GM23248 (cell line): Measurements from ENCODE around the gene CCBE1. TPM values are rescaled to one million over a fixed set of nuclear protein-coding genes. Genes with fewer than 3 reads are reported as not detected.

Experiments used
- DNase-seq: peaks from one replicate; pipeline ENCODE4 v3.0.0-alpha.2; 2015
- H2AFZ ChIP-seq: fragments of 200-600 bp; sonication (generic); 2 replicates; pipeline ENCODE4 v1.6.1; 2016; ENCODE audit warnings: antibody characterized with exemption
- H3F3A ChIP-seq: fragments of 200-600 bp; sonication (generic); 2 replicates; pipeline ENCODE4 v1.6.1; 2016; ENCODE audit warnings: mild to moderate bottlenecking, antibody characterized with exemption, mixed run types; ENCODE audit not compliant: insufficient read depth
- H3K27ac ChIP-seq: fragments of 200-600 bp; sonication (generic); 2 replicates; pipeline ENCODE4 v1.5.1; 2016; ENCODE audit warnings: mild to moderate bottlenecking
- H3K27me3 ChIP-seq: fragments of 200-600 bp; sonication (generic); replicated peaks from 2 replicates; pipeline ENCODE4 v1.6.1; 2016; ENCODE audit warnings: mild to moderate bottlenecking; ENCODE audit not compliant: insufficient read depth
- H3K36me3 ChIP-seq: fragments of 200-600 bp; sonication (generic); 2 replicates; pipeline ENCODE4 v1.6.1; 2016; ENCODE audit warnings: low read depth, mild to moderate bottlenecking
- H3K4me1 ChIP-seq: fragments of 200-600 bp; sonication (generic); 2 replicates; pipeline ENCODE4 v1.6.1; 2016; ENCODE audit warnings: mild to moderate bottlenecking; ENCODE audit not compliant: insufficient read depth
- H3K4me2 ChIP-seq: fragments of 200-600 bp; sonication (generic); one replicate; pipeline ENCODE4 v1.6.1; 2016; ENCODE audit warnings: mild to moderate bottlenecking; ENCODE audit not compliant: unreplicated experiment
- H3K4me3 ChIP-seq: fragments of 200-600 bp; sonication (generic); 2 replicates; pipeline ENCODE4 v1.5.1; 2016; ENCODE audit warnings: mild to moderate bottlenecking
- H3K79me2 ChIP-seq: fragments of 200-600 bp; sonication (generic); 2 replicates; pipeline ENCODE4 v1.6.1; 2016; ENCODE audit warnings: mild to moderate bottlenecking; ENCODE audit not compliant: insufficient read depth
- H3K9ac ChIP-seq: fragments of 200-600 bp; sonication (generic); 2 replicates; pipeline ENCODE4 v1.6.1; 2016; ENCODE audit warnings: mild to moderate bottlenecking
- H3K9me2 ChIP-seq: fragments of 200-600 bp; sonication (generic); 2 replicates; pipeline ENCODE4 v1.6.1; 2016; ENCODE audit warnings: mixed run types, mild to moderate bottlenecking, moderate library complexity; ENCODE audit not compliant: insufficient read depth
- H3K9me3 ChIP-seq: fragments of 200-600 bp; sonication (generic); one replicate; pipeline ENCODE4 v1.6.1; 2017; ENCODE audit warnings: low read depth
- H4K20me1 ChIP-seq: fragments of 200-600 bp; sonication (generic); 2 replicates; pipeline ENCODE4 v1.6.0; 2016; ENCODE audit not compliant: insufficient read depth
- EZH2 ChIP-seq: fragments of 200-600 bp; sonication (generic); IDR thresholded peaks from 2 replicates; pipeline ENCODE4 v1.6.1; 2018; ENCODE audit warnings: antibody characterized with exemption, mild to moderate bottlenecking; ENCODE audit not compliant: insufficient read depth, poor library complexity, severe bottlenecking
- EZH2phosphoT487 ChIP-seq: fragments of 200-600 bp; sonication (generic); IDR thresholded peaks from 2 replicates; pipeline ENCODE4 v1.6.1; 2018; ENCODE audit warnings: antibody characterized with exemption, moderate library complexity, mild to moderate bottlenecking, low read depth; ENCODE audit not compliant: insufficient read depth
- WGBS, 2 experiments: methylation state at CpG; one replicate each; pipeline ENCODE4 v1.1.6; 2015 to 2017; ENCODE audit warnings: low lambda C conversion rate in 2 of 2, low coverage in 1 of 2; ENCODE audit errors: missing lambda C conversion rate in 2 of 2; 5-methylcytosine and 5-hydroxymethylcytosine counted together
- in situ Hi-C: fragments of 300-500 bp; cut with MboI; formaldehyde crosslinking; loops from 2 replicates; pipeline ENCODE4 v1.15.0; 2020
- polyA plus RNA-seq: library from polyadenylated mRNA; unstranded; fragments of >200 nt; fragmentation: Nextera tagmentation; extraction: Ambion mirVana; gene quantifications from 2 replicates; pipeline ENCODE4 v1.2.1, GENCODE V29; 2016
- total RNA-seq: library from RNA; depleted of rRNA; stranded (reverse); fragments of >200 nt; shearing (Covaris generic); gene quantifications from 2 replicates; pipeline ENCODE4 v1.2.3, GENCODE V29; 2014

Gene CCBE1
- total and polyA plus RNA-seq, 2 experiments from 2014 or later = 16.6 to 33.6 TPM

DNA sequence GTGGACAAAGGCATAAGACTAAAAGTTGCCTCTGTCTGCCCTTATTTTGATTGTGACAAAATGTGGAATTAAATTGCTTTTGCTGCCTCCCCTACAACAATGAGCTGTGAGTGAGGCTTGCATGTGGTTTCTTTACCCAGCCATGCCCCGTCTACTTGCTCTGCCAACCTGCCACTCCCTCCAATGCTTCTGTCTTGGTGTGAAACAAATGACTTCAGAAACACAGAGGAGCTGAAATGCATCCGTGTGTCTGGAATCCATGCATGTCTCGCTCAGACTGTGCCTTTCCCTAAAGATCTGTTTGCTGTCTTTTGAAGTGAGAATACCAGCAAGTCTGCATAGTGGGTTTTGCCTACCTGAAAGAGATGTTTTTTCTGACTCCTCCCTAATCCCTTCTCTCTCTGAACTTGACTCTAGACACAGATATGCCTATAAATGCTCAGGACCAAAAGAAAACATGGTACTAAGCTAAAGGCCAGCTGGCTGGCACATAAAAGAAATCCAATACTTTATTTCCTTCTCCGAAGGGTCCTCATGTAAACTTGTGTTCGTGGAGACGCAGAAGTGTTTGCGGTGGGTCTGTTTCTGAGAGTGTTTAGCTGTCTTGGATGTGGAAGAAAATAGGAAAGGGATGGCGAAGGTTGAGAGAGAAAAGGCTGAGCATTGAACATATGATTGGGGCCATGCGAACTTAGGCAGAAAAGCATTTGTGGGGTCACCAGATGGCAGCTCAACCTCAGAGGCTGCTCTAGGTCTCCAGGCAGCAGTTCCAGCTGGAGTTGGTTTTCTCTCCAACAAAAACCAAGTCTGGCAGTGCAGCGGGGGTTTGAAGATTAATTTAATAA lies 120.5 kb downstream of the CCBE1 start:
- Histone ChIP-seq H3K9me3 (no peaks in the 10 kb centered on the region), H3K27ac (no peak overlapping the region), H4K20me1 (0 out of 2 replicates have a peak, but pooled peaks cover 8% of the 10 kb centered on the region), H3K27me3 (no peaks in the 10 kb centered on the region), H2AFZ (no peak overlapping the region), H3K9me2 (no peaks in the 10 kb centered on the region), H3K4me2 (no peak overlapping the region), H3K4me3 (no peak overlapping the region), H3K79me2 (peaks cover 23% of the 10 kb centered on the region; the same call in 1 of the 2 replicates), H3K4me1 (no peaks in the 10 kb centered on the region), H3K36me3 (no peaks in the 10 kb centered on the region), H3F3A (no peaks in the 10 kb centered on the region), H3K9ac (no peak overlapping the region)
- in situ Hi-C loops = no loop called here
- TF ChIP-seq EZH2phosphoT487 = no peak
- TF ChIP-seq EZH2 = no peak
- 64 to 65% methylated on average over 10 of the region's 10 CpGs for WGBS, 2 experiments
- no peak for DNase-seq

- Histone ChIP-seq H3K79me2 (peaks cover 23% of the 10 kb centered on the region; the same call in 1 of the 2 replicates), H3K9me2 (no peaks in the 10 kb centered on the region), H2AFZ (no peak overlapping the region), H4K20me1 (0 out of 2 replicates have a peak, but pooled peaks cover 8% of the 10 kb centered on the region), H3F3A (no peaks in the 10 kb centered on the region), H3K4me1 (no peaks in the 10 kb centered on the region), H3K36me3 (no peaks in the 10 kb centered on the region), H3K27ac (no peak overlapping the region), H3K4me2 (no peak overlapping the region), H3K27me3 (no peaks in the 10 kb centered on the region), H3K4me3 (no peak overlapping the region), H3K9me3 (no peaks in the 10 kb centered on the region), H3K9ac (no peak overlapping the region)
- WGBS, 2 experiments = 71 to 79% methylated on average over 4 of the region's 4 CpGs
- TF ChIP-seq EZH2 = no peak
- no peak for TF ChIP-seq EZH2phosphoT487
- in situ Hi-C loops = no loop called here
- DNase-seq = no peak
Measured at GRCh38 chr18:59575995-59576394, 121.2 kb downstream of the CCBE1 start.

DNA sequence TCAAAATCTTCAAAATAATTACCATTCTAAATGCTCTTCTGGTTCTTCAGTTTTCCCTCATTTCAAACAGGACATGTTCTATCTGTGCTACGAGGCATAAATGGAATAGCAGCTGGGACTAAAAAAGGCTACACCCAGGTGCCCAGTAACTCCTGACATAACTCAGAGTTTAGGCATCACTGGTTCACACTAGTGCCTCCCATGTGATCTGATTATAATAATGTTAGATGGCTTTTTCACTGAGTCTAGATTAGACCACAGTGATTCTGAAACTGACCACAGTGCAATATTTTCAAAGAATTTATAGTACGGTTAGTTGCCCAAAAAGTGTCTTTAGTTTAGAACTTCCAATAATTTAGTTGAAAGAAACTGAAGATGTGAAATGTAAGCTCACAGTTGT lies 123.3 kb downstream of the CCBE1 start:
- Histone ChIP-seq H3K36me3 (no peaks in the 10 kb centered on the region), H3K9me3 (no peaks in the 10 kb centered on the region), H3K9ac (no peak overlapping the region), H3K4me2 (no peak overlapping the region), H4K20me1 (0 out of 2 replicates have a peak, but pooled peaks cover 5% of the 10 kb centered on the region), H3F3A (no peaks in the 10 kb centered on the region), H3K9me2 (no peaks in the 10 kb centered on the region), H3K79me2 (peaks cover 23% of the 10 kb centered on the region; the same call in 1 of the 2 replicates), H3K27me3 (no peaks in the 10 kb centered on the region), H2AFZ (no peak overlapping the region), H3K4me1 (no peaks in the 10 kb centered on the region), H3K27ac (no peak overlapping the region), H3K4me3 (no peak overlapping the region)
- WGBS, 2 experiments = 94% methylated on average over 2 of the region's 2 CpGs
- no peak for DNase-seq
- in situ Hi-C loops = no loop called here
- TF ChIP-seq EZH2 (no peak), EZH2phosphoT487 (no peak)

GRCh38 chr18:59571902-59572301 lies 125.3 kb downstream of the CCBE1 start:
- Histone ChIP-seq H2AFZ (no peak overlapping the region), H3K4me3 (no peak overlapping the region), H3K27me3 (no peaks in the 10 kb centered on the region), H3K9me2 (no peaks in the 10 kb centered on the region), H3K9ac (no peak overlapping the region), H3K4me1 (no peaks in the 10 kb centered on the region), H3K79me2 (peaks cover 11% of the 10 kb centered on the region; the same call in 1 of the 2 replicates), H3K36me3 (no peaks in the 10 kb centered on the region), H4K20me1 (peaks cover 4% of the 10 kb centered on the region; the same call in 1 of the 2 replicates), H3F3A (no peaks in the 10 kb centered on the region), H3K9me3 (no peaks in the 10 kb centered on the region), H3K27ac (no peak overlapping the region), H3K4me2 (no peak overlapping the region)
- TF ChIP-seq EZH2 = no peak
- DNase-seq = no peak
- 47 to 56% methylated on average over 2 of the region's 2 CpGs for WGBS, 2 experiments
- in situ Hi-C loops = no loop called here
